GM21360 (cell line): ENCODE data around the gene PLIN4.
"Not testable (repeated sequence)": the region's sequence is repeated elsewhere in the genome, so short reads cannot be mapped to it uniquely, and the experiment has no call there.

Experiments used
- ATAC-seq: cut with Tn5 transposase; IDR thresholded peaks from one replicate; pipeline ENCODE4 v1.9.1; 2021; ENCODE audit warnings: mild to moderate bottlenecking, moderate library complexity; ENCODE audit not compliant: unreplicated experiment

PLIN4 gene

GRCh38 chr19:4547303-4548237, 29.3 kb upstream of the PLIN4 start:
- no peak for ATAC-seq

GRCh38 chr19:4543842-4544647, 25.8 kb upstream of the PLIN4 start:
- no peak for ATAC-seq

GRCh38 chr19:4542896-4543841, 24.9 kb upstream of the PLIN4 start:
- no peak for ATAC-seq

- not testable (repeated sequence) for ATAC-seq
Measured at GRCh38 chr19:4541806-4542145, 23.5 kb upstream of the PLIN4 start.

GRCh38 chr19:4541114-4541805, 23.0 kb upstream of the PLIN4 start:
- ATAC-seq, result no peak

GRCh38 chr19:4539693-4540581, 21.7 kb upstream of the PLIN4 start, which contains the start of gene LRG1:
LRG1 (minus strand) TSS chr19:4540036; CDS start chr19:4540013, 23 bp downstream.
- ATAC-seq, result no peak

GRCh38 chr19:4539169-4539692, 20.9 kb upstream of the PLIN4 start:
- ATAC-seq, result no peak

GRCh38 chr19:4538601-4538954, 20.3 kb upstream of the PLIN4 start:
- ATAC-seq, result no peak

- ATAC-seq, result no peak
Measured at GRCh38 chr19:4537953-4538600, 19.8 kb upstream of the PLIN4 start.

GRCh38 chr19:4536798-4537197, 18.5 kb upstream of the PLIN4 start:
- ATAC-seq, result no peak

- ATAC-seq, result no peak
Measured at GRCh38 chr19:4534836-4535658, 16.8 kb upstream of the PLIN4 start, which contains the start of gene PLIN5. PLIN5 (minus strand) TSS chr19:4535224; CDS start chr19:4534074, 1,150 bp downstream.

GRCh38 chr19:4533835-4534424, 15.6 kb upstream of the PLIN4 start:
- no peak for ATAC-seq

- ATAC-seq, result no peak
Measured at GRCh38 chr19:4533334-4533733, 15.0 kb upstream of the PLIN4 start.

GRCh38 chr19:4531562-4532165, 13.4 kb upstream of the PLIN4 start:
- ATAC-seq, result no peak

- no peak for ATAC-seq
Measured at GRCh38 chr19:4529924-4530522, 11.7 kb upstream of the PLIN4 start.

GRCh38 chr19:4528843-4529242, 10.6 kb upstream of the PLIN4 start:
- no peak for ATAC-seq
